Measurements from ENCODE around the gene STRN4.

Gene STRN4

DNA sequence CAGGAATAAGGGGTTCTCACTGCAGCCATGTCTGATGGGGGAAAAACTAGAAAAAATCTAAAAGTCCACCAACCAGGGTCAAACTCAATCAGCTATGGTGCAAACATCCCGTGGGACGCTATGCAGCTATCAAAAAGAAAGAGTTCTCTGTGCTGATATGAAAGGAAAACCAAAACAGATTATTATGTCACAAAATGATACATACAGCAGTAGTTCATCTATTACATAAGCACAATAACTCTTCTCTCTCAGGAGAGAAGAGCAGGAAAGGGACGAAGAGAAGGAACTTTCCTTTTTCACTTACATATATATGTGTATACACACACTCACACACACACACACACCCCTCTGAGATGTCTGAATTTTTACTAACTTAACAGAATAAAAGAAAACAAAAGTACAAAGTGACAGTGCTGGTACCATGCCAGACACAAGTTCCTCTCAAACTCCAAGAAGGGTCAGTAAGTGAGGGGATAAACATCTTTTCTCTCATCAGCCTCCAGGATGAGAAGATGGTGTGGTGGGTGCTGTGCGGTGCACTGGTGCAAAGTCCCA is 3.2 kb downstream of the STRN4 start:
- no peak for DNase-seq

DNA sequence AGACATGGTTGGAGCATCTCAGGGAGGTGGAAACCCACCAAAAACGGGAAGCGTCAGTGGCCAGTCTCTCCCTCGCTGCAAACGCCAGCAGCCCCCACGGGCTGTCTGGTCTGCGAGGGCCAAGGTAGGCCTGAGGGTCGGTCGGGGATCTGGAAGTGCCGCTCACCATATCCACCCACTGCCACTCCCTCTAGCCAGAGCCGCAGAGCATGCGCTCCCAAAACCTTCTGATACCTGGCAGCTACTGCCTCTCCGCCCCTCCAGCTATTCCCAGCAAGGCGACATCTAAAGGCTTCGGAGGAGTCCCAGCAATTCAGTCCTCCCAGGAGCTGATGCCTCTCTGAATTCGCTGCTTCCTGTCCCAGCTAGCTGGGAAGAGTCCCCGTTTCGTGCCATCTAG is 4.8 kb downstream of the STRN4 start:
- no peak for DNase-seq

GRCh38 chr19:46739290-46739771 is 6.9 kb downstream of the STRN4 start:
- no peak for DNase-seq

DNA sequence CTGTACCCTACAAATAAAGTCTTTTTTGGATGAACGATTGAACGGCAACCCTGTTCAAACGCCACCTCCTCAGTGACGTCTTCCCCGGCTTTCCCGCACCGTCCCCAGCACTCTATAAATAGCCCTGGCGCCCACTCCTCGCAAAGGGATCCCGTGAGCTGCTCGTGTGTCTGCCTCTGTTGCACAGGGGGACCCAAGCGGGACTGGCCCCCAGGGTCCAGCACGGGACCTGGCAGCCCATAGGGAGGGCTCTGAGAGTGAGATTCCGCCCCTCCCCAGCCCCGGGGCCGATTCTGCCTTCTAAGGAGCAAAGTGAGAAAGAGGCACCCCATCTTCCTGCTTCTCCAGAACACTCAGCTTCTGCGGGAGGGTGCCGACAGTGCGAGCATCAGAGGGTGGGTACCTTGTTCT is 8.5 kb downstream of the STRN4 start:
- DNase-seq, result no peak

GRCh38 chr19:46737298-46737654 is 9.0 kb downstream of the STRN4 start:
- no peak for DNase-seq

- no peak for DNase-seq
These were observed 9.5 kb downstream of the STRN4 start for GRCh38 chr19:46736531-46737297.

- no peak for DNase-seq
These were observed 12.5 kb downstream of the STRN4 start for GRCh38 chr19:46733690-46734292.

GRCh38 chr19:46732966-46733689 is 13.1 kb downstream of the STRN4 start:
- DNase-seq, result no peak

GRCh38 chr19:46732172-46732938 is 13.9 kb downstream of the STRN4 start:
- no peak for DNase-seq

GRCh38 chr19:46731584-46731983 is 14.7 kb downstream of the STRN4 start:
- no peak for DNase-seq

DNA sequence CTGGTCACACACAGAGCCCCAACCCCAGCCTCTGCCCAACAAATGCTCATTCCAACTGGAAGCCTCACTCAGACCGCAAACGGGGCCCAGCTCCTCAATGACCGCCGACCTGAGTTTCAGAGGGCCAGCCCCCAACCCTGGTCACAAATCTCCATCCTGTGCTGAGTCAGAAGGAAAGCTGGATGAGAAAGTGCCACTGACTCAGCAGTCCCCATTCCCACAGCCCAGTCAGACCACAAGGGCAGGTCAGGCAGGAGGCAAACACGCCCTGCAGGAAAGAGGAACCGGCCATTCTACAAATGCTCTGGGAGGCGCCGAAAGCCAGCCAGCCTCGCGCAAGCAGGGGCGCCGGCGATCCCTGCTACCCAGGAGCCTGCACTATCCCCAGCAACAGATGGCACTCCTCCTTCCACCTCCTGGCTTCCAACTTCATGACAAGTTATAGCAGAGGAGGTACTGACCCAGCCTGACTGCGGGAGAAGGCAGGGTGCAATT is 15.2 kb downstream of the STRN4 start:
- DNase-seq, result no peak

DNA sequence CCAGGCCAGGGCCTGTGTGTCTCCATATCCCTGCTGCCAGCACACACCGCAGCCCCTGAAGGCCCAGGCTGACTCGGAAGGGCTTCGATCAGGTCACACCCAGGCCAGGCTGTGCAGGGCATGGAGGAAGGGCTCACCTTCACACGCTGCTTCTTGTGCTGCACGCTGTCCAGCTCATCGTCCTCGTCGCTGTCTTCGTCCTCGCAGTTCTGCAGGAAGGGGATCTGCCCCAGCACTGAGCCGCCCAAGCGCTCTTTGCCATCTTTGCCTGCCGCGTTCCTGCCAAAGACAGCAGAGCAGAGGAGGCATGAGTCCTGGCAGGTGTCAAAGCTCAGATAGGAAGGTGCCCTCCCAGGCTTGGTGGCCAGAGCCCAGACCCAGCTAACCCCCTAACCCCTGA is 15.7 kb downstream of the STRN4 start:
- DNase-seq, result no peak

GRCh38 chr19:46730187-46730586 is 16.1 kb downstream of the STRN4 start:
- DNase-seq, result no peak

GRCh38 chr19:46729696-46730095 is 16.6 kb downstream of the STRN4 start:
- no peak for DNase-seq

DNA sequence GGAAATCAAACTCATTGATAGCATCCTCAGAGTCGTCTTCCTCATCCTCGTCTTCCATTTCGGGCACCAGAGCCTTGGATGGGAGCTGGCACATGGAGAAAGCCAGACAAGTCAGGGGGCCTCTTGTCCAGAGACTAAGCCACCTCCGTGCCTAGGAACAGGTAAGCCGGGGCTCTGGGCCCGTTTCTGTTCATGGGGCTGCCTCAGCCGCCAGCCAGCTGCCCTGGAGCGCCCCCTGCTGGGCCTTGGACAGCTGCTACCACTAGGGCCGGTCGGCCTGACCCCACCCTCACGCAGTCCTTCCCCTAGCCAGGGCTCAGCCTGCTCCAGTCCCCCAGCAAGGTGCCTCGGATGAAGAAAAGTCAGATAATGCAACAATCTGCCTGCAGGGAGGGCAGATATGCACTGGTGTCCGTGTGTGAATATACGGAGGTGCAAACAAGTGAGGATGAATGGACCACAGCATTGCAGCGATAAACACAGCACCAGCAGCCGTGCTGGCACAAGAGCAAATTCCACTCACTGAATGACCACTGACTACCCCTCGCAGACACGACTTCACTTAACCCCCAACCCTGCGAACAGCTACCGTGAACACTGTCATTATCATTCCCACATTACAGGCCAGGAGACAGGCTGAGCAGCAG is 17.4 kb downstream of the STRN4 start:
- no peak for DNase-seq

DNA sequence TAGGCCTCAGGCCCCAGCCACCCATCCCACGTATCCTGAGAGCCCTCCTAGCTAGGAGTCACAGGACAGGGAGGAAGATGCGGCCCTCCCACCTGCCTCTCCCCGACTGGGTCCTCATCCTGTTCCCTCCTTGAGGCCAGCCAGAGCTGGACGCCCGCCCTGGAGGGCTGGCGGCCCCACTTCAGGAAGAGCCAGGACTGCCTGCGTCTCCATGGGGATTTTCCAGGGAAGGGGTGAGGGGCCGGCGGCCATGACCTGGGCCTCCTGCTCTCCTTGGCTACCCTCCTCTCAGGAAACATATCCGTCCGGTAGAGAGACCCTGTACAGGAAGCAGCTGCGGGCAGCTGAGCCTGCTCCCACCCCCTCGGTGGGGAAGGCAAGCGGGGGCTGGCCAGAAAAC is 18.0 kb downstream of the STRN4 start:
- no peak for DNase-seq

DNA sequence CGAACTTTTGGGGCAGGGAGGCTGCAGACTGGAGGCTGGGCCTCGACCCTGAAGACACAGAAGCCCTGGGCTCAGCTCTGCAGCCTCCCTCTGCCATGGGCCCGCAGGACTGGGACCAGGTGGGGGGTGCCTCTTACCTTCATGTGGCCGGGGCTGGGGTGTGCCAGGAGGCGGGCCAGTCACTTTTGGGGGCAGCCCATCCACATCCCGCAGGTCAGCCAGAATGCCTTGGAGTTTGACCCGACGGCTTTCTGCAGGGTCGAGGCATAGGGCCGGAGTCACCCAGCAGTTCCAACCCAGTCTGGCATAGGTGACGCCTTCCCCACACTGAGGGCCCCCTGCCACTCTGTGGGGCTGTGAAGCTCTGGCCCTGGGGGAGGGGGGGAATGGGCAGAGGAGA is 18.5 kb downstream of the STRN4 start:
- DNase-seq, result no peak

DNA sequence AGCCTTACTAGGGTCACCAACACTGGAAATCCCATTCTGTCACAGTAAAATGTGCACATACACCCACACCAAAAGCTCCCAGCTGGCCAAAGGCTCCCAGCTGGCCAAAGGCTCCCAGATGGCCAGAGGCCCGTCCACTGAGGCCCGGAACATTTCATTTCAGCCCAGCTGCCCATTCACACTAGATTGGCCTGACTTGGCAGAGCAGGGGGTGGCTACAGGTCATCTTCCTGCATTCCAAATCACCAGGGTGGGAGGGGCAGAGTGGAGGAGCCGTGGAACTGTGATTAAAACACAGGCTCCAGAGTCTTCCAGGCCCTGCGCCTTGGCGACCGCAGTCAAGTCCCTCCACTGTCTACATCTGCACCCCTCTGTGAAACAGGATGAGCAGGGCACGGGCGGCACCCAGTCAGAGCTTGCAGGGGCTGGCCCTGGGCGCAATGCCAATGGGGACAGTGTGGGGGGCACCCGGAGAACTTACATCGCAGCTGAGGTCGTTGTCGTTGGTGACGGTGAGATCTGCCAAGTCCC is 19.2 kb downstream of the STRN4 start:
- no peak for DNase-seq

GRCh38 chr19:46726551-46726950 is 19.7 kb downstream of the STRN4 start:
- no peak for DNase-seq

GRCh38 chr19:46725859-46726393 is 20.3 kb downstream of the STRN4 start:
- no peak for DNase-seq

DNA sequence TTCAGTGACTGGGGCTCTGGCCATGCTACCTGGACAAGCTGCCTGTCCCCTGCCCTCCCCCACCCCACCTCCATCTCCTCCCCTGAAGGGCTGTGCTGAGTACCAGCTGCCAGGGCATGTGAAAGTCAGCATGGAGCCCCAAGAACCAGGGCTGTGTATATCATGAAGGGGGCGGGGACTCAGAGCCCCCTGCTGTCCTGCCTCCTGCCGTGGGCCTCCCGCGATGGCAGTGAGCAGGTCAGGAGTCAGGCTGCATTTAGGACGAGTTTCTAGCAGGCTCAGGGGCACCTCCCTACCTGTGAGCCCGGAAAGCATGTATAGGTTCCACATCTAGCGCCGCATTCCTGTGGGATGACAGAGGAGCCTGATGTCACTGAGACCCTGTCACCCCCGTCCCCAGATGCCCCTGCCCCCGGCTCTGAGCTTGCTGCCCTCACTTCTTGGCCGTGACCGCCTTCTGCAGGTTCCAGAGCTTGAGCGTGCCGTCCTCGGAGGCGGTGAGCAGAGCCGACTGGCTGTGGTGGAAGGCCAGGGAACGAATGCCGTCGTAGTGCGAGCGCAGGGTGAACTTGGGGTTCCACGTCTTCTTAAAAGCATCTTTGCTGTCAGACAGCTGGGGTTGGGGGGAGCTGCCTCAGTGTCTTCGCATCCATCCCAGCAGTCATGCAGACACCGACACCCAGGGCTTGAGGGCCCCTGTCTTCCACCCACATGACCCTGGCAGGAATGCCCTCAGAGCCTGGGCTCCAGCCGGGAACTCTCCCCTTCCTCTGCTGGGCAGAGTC is 21.0 kb downstream of the STRN4 start:
- no peak for DNase-seq
